DND-41 (cell line): Measurements from ENCODE around the gene NTNG2.

Experiments used
- ATAC-seq: fragments of 200-7000 bp; cut with Tn5 transposase; 3 replicates; pipeline ENCODE4 v1.9.1; 2021; ENCODE audit warnings: low read depth; ENCODE audit not compliant: insufficient read depth
- DNase-seq: peaks from one replicate; pipeline ENCODE4 v3.0.0-alpha.2; 2020
- H2AFZ ChIP-seq: 2 replicates; pipeline ENCODE4 v1.6.0; 2012; ENCODE audit warnings: low read depth, low read length
- H3K27ac ChIP-seq: 2 replicates; pipeline ENCODE4 v1.5.1; 2012; ENCODE audit warnings: low read length, inconsistent platforms
- H3K27me3 ChIP-seq: fragments of 200-600 bp; sonication (generic); 2 replicates; pipeline ENCODE4 v1.6.0; 2012; ENCODE audit warnings: low read length, mild to moderate bottlenecking, inconsistent platforms; ENCODE audit not compliant: insufficient read depth, poor library complexity
- H3K36me3 ChIP-seq: 2 replicates; pipeline ENCODE4 v1.5.1; 2012; ENCODE audit warnings: low read length, inconsistent platforms; ENCODE audit not compliant: insufficient read depth
- H3K4me1 ChIP-seq: 2 replicates; pipeline ENCODE4 v1.5.1; 2012; ENCODE audit warnings: mild to moderate bottlenecking, low read length; ENCODE audit not compliant: insufficient read depth
- H3K4me2 ChIP-seq: 2 replicates; pipeline ENCODE4 v1.6.0; 2012; ENCODE audit warnings: mild to moderate bottlenecking, moderate library complexity, low read length, inconsistent platforms; ENCODE audit not compliant: insufficient read depth
- H3K4me3 ChIP-seq, 2 experiments: fragments of 200-600 bp in 1 of 2; shearing (Covaris generic) in 1 of 2; 2 replicates each; pipeline ENCODE4 v1.5.1; 2012 to 2016; ENCODE audit warnings: inconsistent platforms in 2 of 2, low read length in 2 of 2, mild to moderate bottlenecking in 2 of 2, low read depth in 1 of 2, moderate library complexity in 1 of 2
- H3K79me2 ChIP-seq: 2 replicates; pipeline ENCODE4 v1.6.0; 2012; ENCODE audit warnings: low read length, inconsistent platforms; ENCODE audit not compliant: insufficient read depth
- H3K9ac ChIP-seq: 2 replicates; pipeline ENCODE4 v1.6.0; 2012; ENCODE audit warnings: low read depth, mild to moderate bottlenecking, inconsistent platforms, low read length, moderate library complexity
- H3K9me3 ChIP-seq: 2 replicates; pipeline ENCODE4 v1.5.1; 2012; ENCODE audit warnings: low read length, moderate library complexity, mild to moderate bottlenecking, inconsistent platforms; ENCODE audit not compliant: insufficient read depth, severe bottlenecking
- H4K20me1 ChIP-seq: 2 replicates; pipeline ENCODE4 v1.6.0; 2012; ENCODE audit warnings: low read length; ENCODE audit not compliant: insufficient read depth
- CTCF ChIP-seq: IDR thresholded peaks from 2 replicates; pipeline ENCODE4 v1.5.1; 2012; ENCODE audit warnings: borderline replicate concordance, low read length, moderate library complexity, mild to moderate bottlenecking; ENCODE audit not compliant: poor library complexity, severe bottlenecking; ENCODE audit errors: extremely low read depth
- EZH2 ChIP-seq: IDR thresholded peaks from 3 replicates; pipeline ENCODE4 v1.6.1; 2012; ENCODE audit warnings: borderline replicate concordance, low read depth, mild to moderate bottlenecking, moderate library complexity, low read length, inconsistent platforms; ENCODE audit not compliant: severe bottlenecking

Gene NTNG2

GRCh38 chr9:132239518-132239917 lies 77.7 kb downstream of the NTNG2 start:
- H2AFZ ChIP-seq, result no peak overlapping the region
- no peak for TF ChIP-seq EZH2
- TF ChIP-seq CTCF, result no peak
- H3K36me3 ChIP-seq, result no peaks in the 10 kb centered on the region
- ATAC-seq (no peak), DNase-seq (peak; percentile 19)
- H3K27me3 ChIP-seq, result peaks cover 25% of the 10 kb centered on the region
- no peaks in the 10 kb centered on the region for H3K79me2 ChIP-seq
- no peak overlapping the region for H3K4me3 ChIP-seq
- H3K9ac ChIP-seq, result no peak overlapping the region
- no peaks in the 10 kb centered on the region for H3K9me3 ChIP-seq
- peaks cover 24% of the 10 kb centered on the region for H3K4me1 ChIP-seq
- H3K4me2 ChIP-seq, result no peak overlapping the region
- H3K27ac ChIP-seq, result no peak overlapping the region
- H4K20me1 ChIP-seq, result peaks cover 13% of the 10 kb centered on the region

GRCh38 chr9:132239999-132240840 lies 78.4 kb downstream of the NTNG2 start:
- no peak for ATAC-seq
- Histone ChIP-seq H3K4me3 (peak overlapping the region in 1 of 2 experiments; percentile 67; a peak in 1 of 4 replicates), H3K36me3 (no peaks in the 10 kb centered on the region), H4K20me1 (peaks cover 13% of the 10 kb centered on the region; the same call in 1 of the 2 replicates), H3K9me3 (no peaks in the 10 kb centered on the region), H2AFZ (peak overlapping the region; percentile 54; the same call in 1 of the 2 replicates), H3K4me2 (peak overlapping the region; percentile 99), H3K4me1 (peaks cover 24% of the 10 kb centered on the region), H3K79me2 (no peaks in the 10 kb centered on the region), H3K9ac (no peak overlapping the region), H3K27ac (no peak overlapping the region), H3K27me3 (peaks cover 25% of the 10 kb centered on the region)
- no peak for TF ChIP-seq EZH2
- no peak for TF ChIP-seq CTCF
- peak; percentile 16 for DNase-seq

DNA sequence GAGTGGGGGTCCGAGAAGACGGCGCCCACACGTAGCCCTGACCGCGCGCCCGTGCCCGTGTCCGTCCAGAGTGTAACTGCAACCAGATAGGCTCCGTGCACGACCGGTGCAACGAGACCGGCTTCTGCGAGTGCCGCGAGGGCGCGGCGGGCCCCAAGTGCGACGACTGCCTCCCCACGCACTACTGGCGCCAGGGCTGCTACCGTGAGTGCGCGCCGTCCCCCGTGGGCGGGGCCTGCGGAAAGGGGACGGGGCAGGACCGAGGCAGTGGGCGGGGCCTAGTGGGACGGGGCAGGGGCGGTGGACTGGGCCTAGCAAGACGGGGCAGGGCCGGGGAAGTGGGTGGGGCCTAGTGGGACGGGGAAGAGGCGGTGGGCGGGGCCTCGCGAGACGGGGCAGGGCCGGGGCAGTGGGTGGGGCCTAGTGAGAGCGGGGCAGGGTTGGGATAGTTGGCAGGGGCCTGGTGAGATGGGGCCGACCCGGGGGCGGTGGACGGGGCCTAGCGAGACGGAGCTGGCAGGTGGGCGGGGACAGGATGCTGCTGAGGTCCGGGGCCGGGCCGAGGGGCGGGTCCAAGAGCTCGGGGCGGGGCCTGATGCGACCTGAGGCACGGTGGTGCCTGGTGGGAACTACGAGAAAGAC lies 79.1 kb downstream of the NTNG2 start:
- DNase-seq (peak; percentile 95), ATAC-seq (peak; percentile 90)
- Histone ChIP-seq H2AFZ (peak overlapping the region; percentile 83; the same call in 1 of the 2 replicates), H3K4me3 (peak overlapping the region; percentile 24 to 67; a peak in 3 of 4 replicates), H3K4me1 (peaks cover 24% of the 10 kb centered on the region), H3K9ac (peak overlapping the region; percentile 54; the same call in 1 of the 2 replicates), H4K20me1 (peaks cover 13% of the 10 kb centered on the region; the same call in 1 of the 2 replicates), H3K27ac (no peak overlapping the region), H3K4me2 (peak overlapping the region; percentile 99), H3K9me3 (no peaks in the 10 kb centered on the region), H3K27me3 (peaks cover 25% of the 10 kb centered on the region), H3K79me2 (no peaks in the 10 kb centered on the region), H3K36me3 (no peaks in the 10 kb centered on the region)
- TF ChIP-seq CTCF, result no peak
- no peak for TF ChIP-seq EZH2
